Measurements from ENCODE around the gene NTM. TPM values are rescaled to one million over a fixed set of nuclear protein-coding genes. Genes with fewer than 3 reads are reported as not detected.

Gene NTM
- total RNA-seq, 2 donors from 2014 or later, result not detected

- Mint-ChIP-seq H3K36me3 (ENCODE audit: low read depth) (no peaks in the 10 kb centered on the region), H3K27ac (no peak overlapping the region), H3K27me3 (peaks cover 4% of the 10 kb centered on the region), H3K4me3 (no peak overlapping the region), H3K4me1 (no peaks in the 10 kb centered on the region), H3K9me3 (no peaks in the 10 kb centered on the region)
- ATAC-seq (replicated peaks), result no peak
Measured at GRCh38 chr11:131455843-131456704, 85.7 kb downstream of the NTM start.

DNA sequence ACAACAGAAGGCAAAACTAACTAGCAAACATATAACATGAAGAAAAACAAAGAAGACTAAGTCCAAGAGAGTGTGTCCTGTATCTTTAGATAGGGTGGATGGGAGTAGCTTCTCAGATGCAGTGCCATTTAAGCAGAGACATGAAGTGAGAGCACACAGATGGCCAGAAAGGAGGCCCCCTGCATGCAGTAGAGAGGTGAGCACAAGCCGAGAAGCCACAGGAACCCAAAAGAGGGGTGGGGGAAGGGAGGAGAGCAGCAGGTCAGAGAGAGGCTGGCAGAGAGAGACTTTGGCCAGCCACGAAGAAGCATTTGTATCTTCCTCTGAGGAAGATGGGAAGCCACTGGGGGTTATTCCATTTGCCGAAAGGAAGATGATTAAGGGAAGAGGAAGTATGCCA, 86.7 kb downstream of the NTM start:
- Mint-ChIP-seq H3K9me3 (no peaks in the 10 kb centered on the region), H3K36me3 (ENCODE audit: low read depth) (no peaks in the 10 kb centered on the region), H3K4me3 (no peak overlapping the region)

DNA sequence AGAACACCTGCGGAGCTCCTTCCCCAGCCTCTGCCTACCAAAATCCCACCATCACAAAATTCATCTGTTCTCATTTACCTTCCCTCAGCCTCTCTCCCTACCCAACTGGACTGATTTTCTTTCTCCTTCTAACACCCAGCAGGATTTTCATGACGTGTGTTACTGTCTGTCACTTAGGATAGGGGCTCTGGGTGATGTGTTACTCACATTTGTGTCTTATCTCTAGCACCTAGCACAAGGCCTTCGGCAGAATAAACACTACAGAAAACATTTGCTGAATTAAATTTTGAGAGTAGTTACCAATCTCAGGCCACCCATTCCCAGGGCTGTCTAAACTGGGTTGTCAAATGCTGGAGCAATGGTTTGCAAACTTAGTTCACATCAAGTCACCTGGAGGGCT, 88.0 kb downstream of the NTM start:
- Mint-ChIP-seq H3K27ac (no peak overlapping the region), H3K27me3 (peaks cover under 1% of the 10 kb centered on the region), H3K4me3 (no peak overlapping the region), H3K4me1 (no peaks in the 10 kb centered on the region), H3K9me3 (no peaks in the 10 kb centered on the region), H3K36me3 (ENCODE audit: low read depth) (no peaks in the 10 kb centered on the region)
- ATAC-seq (replicated peaks), result no peak

More for the DNA sequence above, 86.7 kb downstream of the NTM start:
- ATAC-seq (replicated peaks), result no peak
- Mint-ChIP-seq H3K4me1 (no peaks in the 10 kb centered on the region), H3K27ac (no peak overlapping the region), H3K27me3 (no peaks in the 10 kb centered on the region)

DNA sequence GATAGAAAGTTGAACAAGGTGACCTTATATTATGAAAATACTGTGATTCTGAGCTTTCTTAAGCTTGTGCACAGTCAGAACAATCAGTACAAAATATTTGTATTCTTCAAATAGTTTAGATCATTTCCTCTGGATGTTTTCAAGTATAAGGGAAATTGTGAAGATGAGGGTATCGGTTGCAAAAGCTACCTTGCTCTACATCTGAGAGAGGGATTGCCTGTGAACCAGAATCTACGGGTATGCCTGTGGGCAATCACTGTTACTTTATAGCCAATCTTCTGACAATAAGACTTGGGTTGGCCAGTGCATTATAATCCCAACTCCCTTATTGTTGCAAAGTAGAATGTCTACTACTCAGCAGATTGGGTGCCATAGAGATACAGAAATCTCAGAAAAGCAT, 90.5 kb downstream of the NTM start:
- Mint-ChIP-seq H3K9me3 (peaks cover 5% of the 10 kb centered on the region), H3K4me3 (no peak overlapping the region), H3K27ac (no peak overlapping the region), H3K4me1 (no peaks in the 10 kb centered on the region), H3K36me3 (ENCODE audit: low read depth) (no peaks in the 10 kb centered on the region), H3K27me3 (peaks cover 14% of the 10 kb centered on the region)
- ATAC-seq (replicated peaks), result no peak

DNA sequence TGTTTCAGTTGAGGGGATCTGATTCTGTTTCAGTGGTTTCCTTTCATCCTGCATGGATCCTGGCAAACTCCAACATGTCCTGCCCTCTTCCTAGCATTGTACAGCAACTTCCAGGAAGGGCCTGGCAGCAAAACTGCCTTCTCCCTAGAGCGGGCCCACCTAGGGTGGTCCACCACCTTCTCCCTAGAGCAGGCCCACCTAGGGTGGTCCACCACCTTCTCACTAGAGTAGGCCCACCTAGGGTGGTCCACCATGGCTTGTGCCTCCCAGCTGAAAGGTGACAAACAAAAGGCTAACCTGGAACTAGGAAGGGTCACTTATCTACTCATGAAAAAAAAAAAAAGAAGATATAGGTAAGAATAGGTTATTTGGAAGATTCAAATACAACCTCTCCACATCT, 92.2 kb downstream of the NTM start:
- Mint-ChIP-seq H3K36me3 (ENCODE audit: low read depth) (no peaks in the 10 kb centered on the region), H3K27me3 (peaks cover 14% of the 10 kb centered on the region), H3K9me3 (peaks cover 5% of the 10 kb centered on the region), H3K27ac (no peak overlapping the region), H3K4me1 (no peaks in the 10 kb centered on the region), H3K4me3 (no peak overlapping the region)
- ATAC-seq (replicated peaks), result no peak

DNA sequence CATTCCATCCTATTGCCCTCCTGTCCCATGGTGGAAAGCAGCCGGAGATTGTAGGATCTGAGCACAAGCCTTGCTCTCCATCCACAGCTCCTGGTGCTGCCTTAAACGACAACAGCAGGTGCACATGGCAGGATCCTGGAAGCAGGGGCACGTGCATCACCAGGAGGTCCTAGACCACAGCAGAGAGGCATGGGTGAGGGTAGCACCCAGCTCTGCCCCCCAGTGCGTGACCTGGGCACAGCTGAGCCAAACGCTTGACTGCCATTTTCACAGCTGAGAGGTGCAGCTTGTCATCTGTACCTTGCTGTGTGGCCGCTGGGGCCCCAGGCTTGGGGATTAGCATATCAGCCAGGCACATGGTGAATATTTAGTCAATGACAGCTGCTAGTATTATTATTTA, 92.7 kb downstream of the NTM start:
- no peak for ATAC-seq (replicated peaks)
- Mint-ChIP-seq H3K27ac (no peak overlapping the region), H3K4me1 (no peaks in the 10 kb centered on the region), H3K4me3 (no peak overlapping the region), H3K9me3 (peaks cover 5% of the 10 kb centered on the region), H3K36me3 (ENCODE audit: low read depth) (no peaks in the 10 kb centered on the region), H3K27me3 (peaks cover 14% of the 10 kb centered on the region)

DNA sequence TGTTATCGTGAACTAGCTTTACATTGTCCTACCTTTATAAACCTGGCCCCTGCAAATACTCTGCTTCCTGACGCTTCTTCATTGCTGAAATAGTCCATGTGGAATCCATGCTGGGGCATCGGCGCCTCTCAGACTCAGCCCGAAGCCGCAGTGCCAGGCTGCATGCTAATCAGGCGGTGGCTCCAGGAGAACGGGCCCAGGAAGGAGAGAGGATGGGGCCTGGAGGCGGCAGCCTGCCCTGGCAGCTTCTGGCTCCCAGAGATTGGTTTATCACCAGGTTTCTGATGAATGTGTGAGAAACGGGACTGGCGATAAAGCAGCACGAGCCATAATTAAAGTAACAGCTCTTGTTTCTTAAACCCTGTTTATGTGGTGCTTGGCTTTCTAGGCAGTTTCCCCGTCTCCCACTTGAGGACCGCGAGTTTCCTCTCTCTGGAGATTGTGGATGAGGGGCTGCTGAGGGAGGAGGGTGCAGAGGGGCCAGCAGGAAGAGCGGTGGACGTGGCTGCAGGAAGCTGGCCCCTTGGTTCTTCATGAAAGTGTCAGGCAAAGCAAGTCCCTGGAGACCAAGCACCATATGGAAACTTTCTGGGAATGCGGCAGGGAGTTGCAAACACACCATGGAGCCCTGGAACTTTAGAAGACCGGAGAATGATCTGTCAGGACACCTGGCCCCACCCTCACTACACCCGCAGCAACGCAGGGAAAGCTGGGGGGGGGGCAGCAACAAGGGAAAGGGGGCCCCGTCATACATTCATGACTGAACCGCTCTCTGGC, 93.4 kb downstream of the NTM start:
- no peak overlapping the region for H3K4me3 Mint-ChIP-seq
- H3K27ac Mint-ChIP-seq, result no peak overlapping the region
- peaks cover 14% of the 10 kb centered on the region for H3K27me3 Mint-ChIP-seq
- no peaks in the 10 kb centered on the region for H3K4me1 Mint-ChIP-seq
- no peak for ATAC-seq (replicated peaks)
- H3K9me3 Mint-ChIP-seq, result peaks cover 5% of the 10 kb centered on the region
- no peaks in the 10 kb centered on the region for H3K36me3 Mint-ChIP-seq (ENCODE audit: low read depth)

DNA sequence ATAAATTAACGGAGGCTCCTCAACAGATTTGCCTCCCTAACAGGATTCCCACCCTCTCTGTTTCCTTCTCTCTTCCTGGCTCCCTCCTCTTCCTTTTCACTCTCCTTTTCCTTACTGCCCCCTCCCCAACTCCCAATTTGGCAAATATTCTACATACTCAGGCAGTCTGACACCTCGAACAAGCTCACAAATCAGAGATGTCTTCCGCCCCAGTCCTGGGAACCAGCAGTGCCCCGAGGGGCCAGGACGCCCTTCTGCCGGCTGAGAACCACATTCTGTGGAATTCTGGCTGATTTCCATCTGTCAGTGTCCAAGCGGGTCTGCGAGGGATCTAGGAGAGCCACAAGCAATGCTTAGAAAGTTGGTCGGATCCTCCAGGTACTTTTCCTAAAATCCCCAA, 94.0 kb downstream of the NTM start:
- Mint-ChIP-seq H3K4me1 (no peaks in the 10 kb centered on the region), H3K9me3 (peaks cover 5% of the 10 kb centered on the region), H3K4me3 (no peak overlapping the region), H3K36me3 (ENCODE audit: low read depth) (no peaks in the 10 kb centered on the region), H3K27ac (no peak overlapping the region), H3K27me3 (peaks cover 14% of the 10 kb centered on the region)
- no peak for ATAC-seq (replicated peaks)

DNA sequence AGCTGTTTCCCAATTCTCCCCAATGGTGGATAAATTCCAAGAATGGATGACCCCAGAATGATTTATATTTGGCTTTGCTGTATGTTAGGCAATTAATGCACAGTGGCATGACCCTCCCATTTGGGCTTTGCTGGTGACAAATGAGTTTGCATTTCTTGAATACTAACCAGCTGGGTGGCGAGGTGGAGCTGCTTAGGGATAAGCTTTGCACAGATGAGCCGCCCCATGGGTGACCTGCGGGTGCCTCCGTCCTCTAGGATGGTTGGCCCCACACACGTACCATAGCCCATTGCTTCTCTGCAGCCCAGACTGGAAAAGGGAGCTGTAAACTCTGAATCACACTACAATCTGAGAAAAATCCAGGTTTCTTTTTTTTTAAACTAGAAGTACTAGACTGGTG, 94.6 kb downstream of the NTM start:
- peaks cover 5% of the 10 kb centered on the region for H3K9me3 Mint-ChIP-seq
- H3K27me3 Mint-ChIP-seq, result peaks cover 14% of the 10 kb centered on the region
- no peak overlapping the region for H3K4me3 Mint-ChIP-seq
- H3K4me1 Mint-ChIP-seq, result no peaks in the 10 kb centered on the region
- no peaks in the 10 kb centered on the region for H3K36me3 Mint-ChIP-seq (ENCODE audit: low read depth)
- no peak overlapping the region for H3K27ac Mint-ChIP-seq
- ATAC-seq (replicated peaks), result no peak

DNA sequence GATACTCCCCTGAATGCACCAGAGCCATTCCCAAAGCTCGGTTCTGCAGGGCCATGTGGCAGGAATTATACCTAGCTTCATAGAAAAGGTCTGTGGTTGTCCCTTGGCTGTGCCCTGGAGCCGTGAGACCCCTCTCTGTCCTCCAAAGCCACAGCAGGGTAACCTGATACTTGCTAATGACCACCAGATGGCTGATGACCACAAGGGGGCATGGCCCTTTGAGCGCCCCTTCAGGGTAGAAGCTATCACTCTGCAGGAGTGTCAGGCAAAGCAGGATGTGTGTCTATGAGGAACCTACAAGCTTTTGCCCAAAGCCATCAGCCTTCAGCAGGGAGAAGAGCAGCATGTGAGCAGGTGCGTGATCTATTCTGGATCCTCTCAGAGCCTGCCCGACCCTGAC, 95.3 kb downstream of the NTM start:
- Mint-ChIP-seq H3K4me1 (no peaks in the 10 kb centered on the region), H3K4me3 (no peak overlapping the region), H3K27ac (no peak overlapping the region), H3K36me3 (ENCODE audit: low read depth) (no peaks in the 10 kb centered on the region), H3K9me3 (peaks cover 5% of the 10 kb centered on the region), H3K27me3 (peaks cover 14% of the 10 kb centered on the region)
- no peak for ATAC-seq (replicated peaks)

- Mint-ChIP-seq H3K9me3 (peaks cover 5% of the 10 kb centered on the region), H3K4me3 (no peak overlapping the region), H3K36me3 (ENCODE audit: low read depth) (no peaks in the 10 kb centered on the region), H3K27ac (no peak overlapping the region), H3K4me1 (no peaks in the 10 kb centered on the region), H3K27me3 (peaks cover 18% of the 10 kb centered on the region)
- ATAC-seq (replicated peaks), result no peak
Measured at GRCh38 chr11:131467645-131468394, 97.4 kb downstream of the NTM start.

- H3K4me1 Mint-ChIP-seq, result no peaks in the 10 kb centered on the region
- H3K9me3 Mint-ChIP-seq, result peaks cover 4% of the 10 kb centered on the region
- H3K36me3 Mint-ChIP-seq (ENCODE audit: low read depth), result no peaks in the 10 kb centered on the region
- H3K27me3 Mint-ChIP-seq, result peaks cover 16% of the 10 kb centered on the region
- H3K27ac Mint-ChIP-seq, result no peak overlapping the region
- no peak overlapping the region for H3K4me3 Mint-ChIP-seq
- ATAC-seq (replicated peaks), result no peak
Measured at GRCh38 chr11:131468565-131468964, 98.2 kb downstream of the NTM start.

GRCh38 chr11:131470216-131470925, 100.0 kb downstream of the NTM start:
- Mint-ChIP-seq H3K36me3 (ENCODE audit: low read depth) (no peaks in the 10 kb centered on the region), H3K4me3 (no peak overlapping the region), H3K27ac (no peak overlapping the region), H3K9me3 (peaks cover 6% of the 10 kb centered on the region), H3K27me3 (peaks cover 4% of the 10 kb centered on the region), H3K4me1 (no peaks in the 10 kb centered on the region)
- no peak for ATAC-seq (replicated peaks)

DNA sequence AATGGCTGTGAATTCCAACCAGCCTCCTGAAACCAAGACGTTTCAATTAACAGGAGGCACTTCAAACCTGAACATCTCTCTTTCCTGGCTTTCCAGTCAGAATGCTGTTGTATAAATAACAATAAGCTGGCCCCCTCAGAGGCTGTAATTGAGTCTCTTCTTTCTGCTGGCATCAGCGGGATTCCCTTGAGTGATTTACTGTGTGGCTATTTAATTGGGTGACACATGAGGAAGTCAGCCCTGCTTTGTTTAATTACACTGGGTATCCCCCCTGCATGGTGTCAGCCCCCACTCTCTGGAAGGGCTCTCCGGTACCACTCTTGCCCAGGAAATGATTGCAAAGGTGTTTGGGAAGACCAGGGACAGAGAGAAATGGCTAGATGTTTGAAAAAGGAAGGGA, 101.6 kb downstream of the NTM start:
- peaks cover 7% of the 10 kb centered on the region for H3K27me3 Mint-ChIP-seq
- no peak overlapping the region for H3K27ac Mint-ChIP-seq
- no peak overlapping the region for H3K4me3 Mint-ChIP-seq
- H3K9me3 Mint-ChIP-seq, result peaks cover 6% of the 10 kb centered on the region
- H3K4me1 Mint-ChIP-seq, result no peaks in the 10 kb centered on the region
- H3K36me3 Mint-ChIP-seq (ENCODE audit: low read depth), result no peaks in the 10 kb centered on the region
- no peak for ATAC-seq (replicated peaks)
